DND-41 (cell line): Measurements from ENCODE around the gene EPHB1.

Experiments used
- ATAC-seq: fragments of 200-7000 bp; cut with Tn5 transposase; 3 replicates; pipeline ENCODE4 v1.9.1; 2021; ENCODE audit warnings: low read depth; ENCODE audit not compliant: insufficient read depth
- DNase-seq: peaks from one replicate; pipeline ENCODE4 v3.0.0-alpha.2; 2020
- H2AFZ ChIP-seq: 2 replicates; pipeline ENCODE4 v1.6.0; 2012; ENCODE audit warnings: low read depth, low read length
- H3K27ac ChIP-seq: 2 replicates; pipeline ENCODE4 v1.5.1; 2012; ENCODE audit warnings: low read length, inconsistent platforms
- H3K27me3 ChIP-seq: fragments of 200-600 bp; sonication (generic); 2 replicates; pipeline ENCODE4 v1.6.0; 2012; ENCODE audit warnings: low read length, mild to moderate bottlenecking, inconsistent platforms; ENCODE audit not compliant: insufficient read depth, poor library complexity
- H3K36me3 ChIP-seq: 2 replicates; pipeline ENCODE4 v1.5.1; 2012; ENCODE audit warnings: low read length, inconsistent platforms; ENCODE audit not compliant: insufficient read depth
- H3K4me1 ChIP-seq: 2 replicates; pipeline ENCODE4 v1.5.1; 2012; ENCODE audit warnings: mild to moderate bottlenecking, low read length; ENCODE audit not compliant: insufficient read depth
- H3K4me2 ChIP-seq: 2 replicates; pipeline ENCODE4 v1.6.0; 2012; ENCODE audit warnings: mild to moderate bottlenecking, moderate library complexity, low read length, inconsistent platforms; ENCODE audit not compliant: insufficient read depth
- H3K4me3 ChIP-seq, 2 experiments: fragments of 200-600 bp in 1 of 2; shearing (Covaris generic) in 1 of 2; 2 replicates each; pipeline ENCODE4 v1.5.1; 2012 to 2016; ENCODE audit warnings: inconsistent platforms in 2 of 2, low read length in 2 of 2, mild to moderate bottlenecking in 2 of 2, low read depth in 1 of 2, moderate library complexity in 1 of 2
- H3K79me2 ChIP-seq: 2 replicates; pipeline ENCODE4 v1.6.0; 2012; ENCODE audit warnings: low read length, inconsistent platforms; ENCODE audit not compliant: insufficient read depth
- H3K9ac ChIP-seq: 2 replicates; pipeline ENCODE4 v1.6.0; 2012; ENCODE audit warnings: low read depth, mild to moderate bottlenecking, inconsistent platforms, low read length, moderate library complexity
- H3K9me3 ChIP-seq: 2 replicates; pipeline ENCODE4 v1.5.1; 2012; ENCODE audit warnings: low read length, moderate library complexity, mild to moderate bottlenecking, inconsistent platforms; ENCODE audit not compliant: insufficient read depth, severe bottlenecking
- H4K20me1 ChIP-seq: 2 replicates; pipeline ENCODE4 v1.6.0; 2012; ENCODE audit warnings: low read length; ENCODE audit not compliant: insufficient read depth
- CTCF ChIP-seq: IDR thresholded peaks from 2 replicates; pipeline ENCODE4 v1.5.1; 2012; ENCODE audit warnings: borderline replicate concordance, low read length, moderate library complexity, mild to moderate bottlenecking; ENCODE audit not compliant: poor library complexity, severe bottlenecking; ENCODE audit errors: extremely low read depth
- EZH2 ChIP-seq: IDR thresholded peaks from 3 replicates; pipeline ENCODE4 v1.6.1; 2012; ENCODE audit warnings: borderline replicate concordance, low read depth, mild to moderate bottlenecking, moderate library complexity, low read length, inconsistent platforms; ENCODE audit not compliant: severe bottlenecking

Gene EPHB1

GRCh38 chr3:134824791-134825190 is 29.7 kb downstream of the EPHB1 start:
- no peak for ATAC-seq
- Histone ChIP-seq H3K9me3 (no peaks in the 10 kb centered on the region), H3K4me3 (no peak overlapping the region), H3K4me1 (no peaks in the 10 kb centered on the region), H3K79me2 (no peaks in the 10 kb centered on the region), H3K27me3 (no peaks in the 10 kb centered on the region), H3K9ac (no peak overlapping the region), H2AFZ (no peak overlapping the region), H4K20me1 (no peaks in the 10 kb centered on the region), H3K36me3 (no peaks in the 10 kb centered on the region), H3K4me2 (no peak overlapping the region), H3K27ac (no peak overlapping the region)
- DNase-seq, result no peak
- TF ChIP-seq CTCF (no peak), EZH2 (no peak)

GRCh38 chr3:134827213-134827612 is 32.2 kb downstream of the EPHB1 start:
- Histone ChIP-seq H2AFZ (no peak overlapping the region), H3K27me3 (no peaks in the 10 kb centered on the region), H3K79me2 (no peaks in the 10 kb centered on the region), H3K36me3 (no peaks in the 10 kb centered on the region), H3K9ac (no peak overlapping the region), H3K27ac (no peak overlapping the region), H3K4me3 (no peak overlapping the region), H4K20me1 (no peaks in the 10 kb centered on the region), H3K9me3 (no peaks in the 10 kb centered on the region), H3K4me1 (no peaks in the 10 kb centered on the region), H3K4me2 (no peak overlapping the region)
- no peak for ATAC-seq
- DNase-seq, result no peak
- no peak for TF ChIP-seq EZH2
- no peak for TF ChIP-seq CTCF

GRCh38 chr3:134829721-134830120 is 34.7 kb downstream of the EPHB1 start:
- Histone ChIP-seq H4K20me1 (no peaks in the 10 kb centered on the region), H3K9me3 (no peaks in the 10 kb centered on the region), H3K9ac (no peak overlapping the region), H3K4me2 (no peak overlapping the region), H3K27me3 (no peaks in the 10 kb centered on the region), H3K79me2 (no peaks in the 10 kb centered on the region), H3K4me1 (no peaks in the 10 kb centered on the region), H3K27ac (no peak overlapping the region), H3K36me3 (no peaks in the 10 kb centered on the region), H3K4me3 (no peak overlapping the region), H2AFZ (no peak overlapping the region)
- no peak for TF ChIP-seq EZH2
- TF ChIP-seq CTCF, result no peak
- DNase-seq (no peak), ATAC-seq (no peak)

DNA sequence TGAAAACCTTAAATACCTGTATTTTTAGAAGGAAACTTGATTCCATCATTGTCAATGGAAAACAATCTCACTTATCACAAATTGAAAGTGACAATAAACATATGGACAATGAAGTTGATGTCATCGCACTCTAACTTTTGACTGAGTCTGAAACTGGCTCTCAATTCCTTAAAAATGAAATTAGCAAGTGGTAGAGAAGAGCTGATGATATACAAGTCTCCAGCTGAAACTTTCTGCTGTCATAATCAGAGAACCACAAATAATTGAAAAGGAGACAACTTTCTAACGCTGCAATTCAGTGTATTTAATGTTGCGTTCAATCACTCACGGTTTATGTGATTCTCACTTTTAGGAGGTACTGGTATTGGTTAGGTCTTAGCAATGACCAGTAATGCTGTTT is 37.5 kb downstream of the EPHB1 start:
- no peaks in the 10 kb centered on the region for H3K27me3 ChIP-seq
- no peak overlapping the region for H2AFZ ChIP-seq
- no peaks in the 10 kb centered on the region for H3K4me1 ChIP-seq
- DNase-seq, result no peak
- no peak for TF ChIP-seq EZH2
- TF ChIP-seq CTCF, result no peak
- no peak for ATAC-seq
- no peak overlapping the region for H3K4me3 ChIP-seq
- H3K27ac ChIP-seq, result no peak overlapping the region
- no peaks in the 10 kb centered on the region for H3K79me2 ChIP-seq
- no peaks in the 10 kb centered on the region for H4K20me1 ChIP-seq
- no peak overlapping the region for H3K9ac ChIP-seq
- no peaks in the 10 kb centered on the region for H3K36me3 ChIP-seq
- H3K4me2 ChIP-seq, result no peak overlapping the region
- H3K9me3 ChIP-seq, result no peaks in the 10 kb centered on the region
